H1 (cell line): ENCODE data around the gene DCAF7. TPM values are rescaled to one million over a fixed set of nuclear protein-coding genes. Genes with fewer than 3 reads are reported as not detected.

Experiments
- CTCF ChIA-PET: fragments of 300-600 bp; sonication (Branson Sonifier 250); formaldehyde crosslinking; loops from one replicate; lab custom pipeline; 2021; ENCODE audit not compliant: partially characterized antibody; lab: Charles Lee
- POLR2A ChIA-PET: fragments of 300-600 bp; sonication (Branson Sonifier 250); formaldehyde crosslinking; loops from one replicate; lab custom pipeline; 2021; ENCODE audit warnings: inconsistent platforms; ENCODE audit not compliant: partially characterized antibody; lab: Charles Lee
- DNase-seq, 2 experiments: peaks; one replicate each; pipeline versions ENCODE4 v3.0.0 to v3.0.0-alpha.2; 2010 to 2022; ENCODE audit warnings: low spot score in 2 of 2, low read depth in 1 of 2, mixed read lengths in 1 of 2
- FAIRE-seq: peaks from 2 replicates; lab custom pipeline; 2011; peaks lifted over from hg19 to GRCh38; lab: Jason Lieb, UNC
- H2AFZ ChIP-seq: 2 replicates; pipeline ENCODE4 v1.8.1; 2012; ENCODE audit warnings: low read length, inconsistent platforms
- H2AK5ac ChIP-seq: 2 replicates; pipeline ENCODE4 v1.6.1; 2013; ENCODE audit warnings: low read depth, low read length
- H2BK120ac ChIP-seq: replicated peaks from 2 replicates; pipeline ENCODE3; 2013; ENCODE audit warnings: low read depth, low read length, inconsistent platforms
- H2BK12ac ChIP-seq: 2 replicates; pipeline ENCODE4 v1.6.1; 2013; ENCODE audit warnings: low read depth, low read length
- H2BK15ac ChIP-seq: 2 replicates; pipeline ENCODE4 v1.6.1; 2013; ENCODE audit warnings: low read length
- H2BK20ac ChIP-seq: 2 replicates; pipeline ENCODE4 v1.6.1; 2013; ENCODE audit warnings: low read length
- H2BK5ac ChIP-seq: 2 replicates; pipeline ENCODE4 v1.6.1; 2013; ENCODE audit warnings: low read depth, low read length
- H3K14ac ChIP-seq: 2 replicates; pipeline ENCODE4 v1.6.1; 2013; ENCODE audit warnings: inconsistent platforms; ENCODE audit not compliant: insufficient read length
- H3K18ac ChIP-seq: 2 replicates; pipeline ENCODE4 v1.6.1; 2013; ENCODE audit warnings: low read length; ENCODE audit errors: extremely low read depth
- H3K23ac ChIP-seq: 2 replicates; pipeline ENCODE4 v1.6.1; 2013; ENCODE audit warnings: inconsistent platforms; ENCODE audit not compliant: insufficient read length
- H3K23me2 ChIP-seq: 2 replicates; pipeline ENCODE4 v1.6.1; 2013; ENCODE audit warnings: low read depth, low read length
- H3K27ac ChIP-seq: 2 replicates; pipeline ENCODE4 v1.6.1; 2011; ENCODE audit warnings: low read depth, low read length, inconsistent platforms
- H3K27me3 ChIP-seq, 4 experiments: replicated peaks in 1 of 4; 1 replicate in 1 of 4; 2 replicates in 3 of 4; pipeline versions ENCODE4 v1.6.1 to v1.8.1; 2011 to 2013; ENCODE audit warnings: low read length in 3 of 4, mild to moderate bottlenecking in 3 of 4, inconsistent platforms in 2 of 4, mixed read lengths in 2 of 4, moderate library complexity in 1 of 4; ENCODE audit not compliant: control insufficient read depth in 3 of 4, insufficient read depth in 3 of 4; ENCODE audit errors: extremely low read depth in 1 of 4
- H3K36me3 ChIP-seq, 4 experiments: 2 replicates each; pipeline versions ENCODE4 v1.6.1 to v1.8.1; 2011 to 2013; ENCODE audit warnings: mild to moderate bottlenecking in 4 of 4, low read length in 3 of 4, moderate library complexity in 2 of 4, control low read depth in 1 of 4, inconsistent platforms in 1 of 4; ENCODE audit not compliant: insufficient read depth in 4 of 4, control insufficient read depth in 2 of 4
- H3K4ac ChIP-seq: replicated peaks from 2 replicates; pipeline ENCODE3; 2013; ENCODE audit warnings: low read length, low read depth, mixed read lengths, inconsistent platforms; ENCODE audit not compliant: insufficient read length
- H3K4me1 ChIP-seq, 4 experiments: replicated peaks in 1 of 4; 1 replicate in 1 of 4; 2 replicates in 3 of 4; pipeline versions ENCODE4 v1.6.1 to v1.8.1; 2011 to 2013; ENCODE audit warnings: low read length in 3 of 4, inconsistent platforms in 2 of 4, mixed read lengths in 1 of 4; ENCODE audit not compliant: insufficient read depth in 4 of 4, control insufficient read depth in 3 of 4
- H3K4me2 ChIP-seq, 2 experiments: 2 replicates each; pipeline versions ENCODE4 v1.6.1 to v1.8.1; 2011 to 2013; ENCODE audit warnings: low read depth in 2 of 2, low read length in 2 of 2, control low read depth in 1 of 2, inconsistent platforms in 1 of 2, mild to moderate bottlenecking in 1 of 2; ENCODE audit not compliant: insufficient read depth in 1 of 2
- H3K4me3 ChIP-seq, 4 experiments: fragments of 200-600, 300-600 bp in 1 of 4; sonication (generic), shearing (Covaris generic), sonication (Bioruptor Twin) in 1 of 4; 2 replicates each; pipeline versions ENCODE4 v1.5.1 to v1.8.1; 2011 to 2016; ENCODE audit warnings: low read length in 4 of 4, low read depth in 3 of 4, control low read depth in 2 of 4, inconsistent platforms in 2 of 4, mild to moderate bottlenecking in 2 of 4, mixed read lengths in 1 of 4, moderate library complexity in 1 of 4; ENCODE audit not compliant: insufficient read depth in 2 of 4; ENCODE audit errors: extremely low read depth in 1 of 4
- H3K56ac ChIP-seq: replicated peaks from 2 replicates; pipeline ENCODE3; 2013; ENCODE audit warnings: low read depth, mild to moderate bottlenecking, mixed read lengths, low read length, inconsistent platforms; ENCODE audit not compliant: insufficient read length
- H3K79me1 ChIP-seq: 2 replicates; pipeline ENCODE4 v1.6.1; 2013; ENCODE audit warnings: low read depth, low read length, control low read depth
- H3K79me2 ChIP-seq, 2 experiments: 2 replicates each; pipeline versions ENCODE4 v1.6.1 to v1.8.1; 2012 to 2013; ENCODE audit warnings: low read length in 2 of 2, mild to moderate bottlenecking in 2 of 2, inconsistent platforms in 1 of 2; ENCODE audit not compliant: insufficient read depth in 2 of 2, control insufficient read depth in 1 of 2
- H3K9ac ChIP-seq, 4 experiments: replicated peaks in 1 of 4; 1 replicate in 1 of 4; 2 replicates in 3 of 4; pipeline versions ENCODE4 v1.6.1 to v1.8.1; 2011 to 2013; ENCODE audit warnings: low read depth in 3 of 4, low read length in 3 of 4, control low read depth in 2 of 4, mild to moderate bottlenecking in 2 of 4, moderate library complexity in 2 of 4, inconsistent platforms in 1 of 4; ENCODE audit errors: extremely low read depth in 1 of 4
- H3K9me3 ChIP-seq, 2 experiments: 2 replicates each; pipeline versions ENCODE4 v1.6.1 to v1.8.1; 2012 to 2013; ENCODE audit warnings: mild to moderate bottlenecking in 2 of 2, moderate library complexity in 2 of 2, control low read depth in 1 of 2, inconsistent platforms in 1 of 2, low read depth in 1 of 2, low read length in 1 of 2, mixed read lengths in 1 of 2; ENCODE audit not compliant: insufficient read depth in 2 of 2
- H4K20me1 ChIP-seq, 2 experiments: replicated peaks in 1 of 2; 2 replicates each; pipeline versions ENCODE3 to v1.8.1; 2011 to 2013; ENCODE audit warnings: inconsistent platforms in 2 of 2, low read length in 2 of 2, mild to moderate bottlenecking in 1 of 2; ENCODE audit not compliant: insufficient read depth in 2 of 2, control insufficient read depth in 1 of 2
- H4K5ac ChIP-seq: 2 replicates; pipeline ENCODE4 v1.6.1; 2013; ENCODE audit warnings: low read length, low read depth, mixed read lengths, inconsistent platforms; ENCODE audit not compliant: insufficient read length
- H4K8ac ChIP-seq: 2 replicates; pipeline ENCODE4 v1.8.0; 2013; ENCODE audit warnings: mild to moderate bottlenecking, moderate library complexity, low read length, inconsistent platforms; ENCODE audit not compliant: insufficient read depth; ENCODE audit errors: extremely low read depth
- H4K91ac ChIP-seq: replicated peaks from 2 replicates; pipeline ENCODE3; 2013; ENCODE audit warnings: low read length, mixed read lengths, inconsistent platforms; ENCODE audit not compliant: insufficient read length
- CEBPB ChIP-seq: IDR thresholded peaks from 2 replicates; pipeline ENCODE4 v1.6.1; 2012; ENCODE audit warnings: low read depth, low read length
- WGBS, 2 experiments: shearing (Covaris generic) in 1 of 2; methylation state at CpG; one replicate each; pipeline versions ENCODE4 v1.1.6 to v1.1.7; 2013 to 2015; ENCODE audit warnings: low lambda C conversion rate in 2 of 2, mixed read lengths in 2 of 2, inconsistent platforms in 1 of 2, low coverage in 1 of 2, missing lambda C conversion rate in 1 of 2; ENCODE audit not compliant: insufficient replicate concordance in 2 of 2, insufficient coverage in 1 of 2, insufficient read length in 1 of 2; ENCODE audit errors: extremely low coverage in 1 of 2, missing lambda C conversion rate in 1 of 2; 5-methylcytosine and 5-hydroxymethylcytosine counted together
- polyA plus RNA-seq, 7 experiments: library from polyadenylated mRNA; depleted of rRNA in 3 of 7; stranded (reverse) in 5 of 7; unstranded in 2 of 7; fragments of >200 nt in 5 of 7; fragments of 200-250 nt in 2 of 7; gene quantifications; 1 replicate in 5 of 7; 2 replicates in 1 of 7; 4 replicates in 1 of 7; pipeline versions ENCODE4 v1.2.1 to v1.2.3, GENCODE V29; 2011 to 2013; ENCODE audit warnings: missing spikeins in 2 of 7, mixed read lengths in 2 of 7
- total RNA-seq: library from RNA; stranded (reverse); fragmentation: NEBNext Ultra II Directional; extraction: Animal tissue kit (Norgen Biotek cat#: 25700); gene quantifications from 2 replicates; pipeline ENCODE4 v1.2.1, GENCODE V29; 2021
- TF ChIP-seq, protein P1 (sequence below): IDR thresholded peaks from 2 replicates; pipeline ENCODE4 v1.6.1; 2012; ENCODE audit warnings: inconsistent platforms

DCAF7 gene
- total and polyA plus RNA-seq, 2 of the 8 experiments (the other 6 are each of a cell fraction or from before 2014, with no cell fraction given), result 74.9 to 94.1 TPM

DNA sequence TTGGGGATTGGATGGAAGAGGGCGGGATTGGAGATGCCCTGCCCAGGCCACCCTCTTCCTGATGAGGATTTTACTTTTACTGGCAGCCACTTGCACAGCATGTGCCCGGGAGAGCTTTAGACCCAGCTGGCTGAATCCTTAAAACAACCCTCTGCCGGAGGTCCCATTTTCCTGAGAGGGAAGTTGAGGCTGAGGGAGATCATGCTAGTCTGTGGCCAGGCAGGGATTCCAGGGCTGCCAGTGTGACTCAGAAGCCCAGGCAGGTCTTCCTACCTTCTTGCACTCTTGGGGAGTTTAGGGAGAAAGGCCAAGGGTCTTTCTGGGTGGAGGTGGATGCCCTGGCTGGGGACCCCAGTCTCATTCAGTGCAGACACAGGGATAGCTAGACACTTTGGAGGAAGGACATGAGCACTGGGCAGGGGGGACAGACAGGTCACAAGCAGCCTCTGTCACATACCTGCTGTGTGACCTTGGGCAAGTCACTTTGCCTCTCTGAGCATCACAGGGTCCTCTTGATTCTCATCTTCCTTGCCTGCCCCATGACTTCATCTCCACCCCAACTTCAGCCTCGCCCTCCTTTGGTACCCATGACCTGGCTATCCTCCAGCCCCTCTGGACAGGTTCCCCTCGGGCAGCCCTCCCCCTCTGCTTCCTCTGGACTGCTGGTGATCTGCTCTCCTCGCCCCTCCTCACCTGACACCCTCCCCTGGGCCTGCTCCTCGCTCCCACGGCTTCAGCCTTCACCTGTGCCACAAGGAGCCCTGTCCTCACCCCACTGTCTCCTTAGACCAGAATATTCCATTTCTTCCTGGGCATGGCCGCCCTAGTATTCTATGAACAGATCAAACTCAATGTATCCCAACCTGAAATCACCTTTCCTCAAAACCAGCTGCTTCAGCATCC lies 11.3 kb upstream of the DCAF7 start:
- POLR2A ChIA-PET, result no interaction called here
- H3K9ac ChIP-seq, result no peak overlapping the region
- CTCF ChIA-PET, result no interaction called here
- peak overlapping the region; percentile 81; the same call in 1 of the 2 replicates for H2BK15ac ChIP-seq
- peak overlapping the region; percentile 2 to 57 (median 15); a peak in 5 of 8 replicates for H3K4me3 ChIP-seq
- no peaks in the 10 kb centered on the region for H3K36me3 ChIP-seq
- H2BK20ac ChIP-seq, result no peak overlapping the region
- H3K4me2 ChIP-seq, result peak overlapping the region; percentile 69 to 78
- H3K79me2 ChIP-seq, result no peaks in the 10 kb centered on the region
- no peak overlapping the region for H2BK5ac ChIP-seq
- peaks cover 0 to 23% (median 14%) of the 10 kb centered on the region in 4 experiments; a peak in 5 of 7 replicates for H3K27me3 ChIP-seq
- peak overlapping the region; percentile 46; the same call in 1 of the 2 replicates for H4K8ac ChIP-seq
- no peak overlapping the region for H2BK12ac ChIP-seq
- H4K5ac ChIP-seq, result no peak overlapping the region
- H3K79me1 ChIP-seq, result no peaks in the 10 kb centered on the region
- 73% methylated on average over 8 of the region's 9 CpGs; no CpG with 5 or more reads in 1 of the 2 experiments for WGBS, 2 experiments
- H3K18ac ChIP-seq, result no peak overlapping the region; the same call in 1 of the 2 replicates
- FAIRE-seq (no peak), DNase-seq (no peak)
- no peaks in the 10 kb centered on the region for H4K20me1 ChIP-seq
- no peak overlapping the region for H3K14ac ChIP-seq
- peaks cover 7% of the 10 kb centered on the region; the same call in 1 of the 2 replicates for H3K23me2 ChIP-seq
- peaks cover 0 to 14% (median 2%) of the 10 kb centered on the region in 4 experiments; a peak in 5 of 7 replicates for H3K4me1 ChIP-seq
- no peak overlapping the region for H3K27ac ChIP-seq
- no peak for TF ChIP-seq CEBPB
- TF ChIP-seq, protein P1, sequence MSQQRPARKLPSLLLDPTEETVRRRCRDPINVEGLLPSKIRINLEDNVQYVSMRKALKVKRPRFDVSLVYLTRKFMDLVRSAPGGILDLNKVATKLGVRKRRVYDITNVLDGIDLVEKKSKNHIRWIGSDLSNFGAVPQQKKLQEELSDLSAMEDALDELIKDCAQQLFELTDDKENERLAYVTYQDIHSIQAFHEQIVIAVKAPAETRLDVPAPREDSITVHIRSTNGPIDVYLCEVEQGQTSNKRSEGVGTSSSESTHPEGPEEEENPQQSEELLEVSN, result peak; percentile 71; the same call in 1 of the 2 replicates
- H3K9me3 ChIP-seq, result no peaks in the 10 kb centered on the region
- H3K23ac ChIP-seq, result no peak overlapping the region
- no peak overlapping the region for H2AK5ac ChIP-seq
- no peak overlapping the region for H2AFZ ChIP-seq
- no peak overlapping the region for H2BK120ac ChIP-seq
- H3K56ac ChIP-seq, result no peak overlapping the region
- no peak overlapping the region for H4K91ac ChIP-seq
- no peak overlapping the region for H3K4ac ChIP-seq
